Measurements from ENCODE around the gene TARBP2.
A peak's percentile ranks its signal among the peaks of the same experiment; 100 is the strongest.

TARBP2 gene

GRCh38 chr12:53481939-53482586, 19.0 kb upstream of the TARBP2 start:
- no peak overlapping the region for H3K27ac Mint-ChIP-seq
- DNase-seq = no peak
- CTCF ChIA-PET = interaction anchor here (0.7 to 3.1 kb wide), 6 partner anchors 8 to 130 kb away, joined by 3 to 19 read pairs (median 6); partner anchors contain the start of gene TARBP2
- no peaks in the 10 kb centered on the region for H3K9me3 Mint-ChIP-seq
- no peaks in the 10 kb centered on the region for H3K27me3 Mint-ChIP-seq
- peaks cover 48% of the 10 kb centered on the region for H3K36me3 Mint-ChIP-seq
- H3K4me1 Mint-ChIP-seq = peaks cover 3% of the 10 kb centered on the region
- H3K4me3 Mint-ChIP-seq = no peak overlapping the region

GRCh38 chr12:53482626-53483168, 18.4 kb upstream of the TARBP2 start:
- CTCF ChIA-PET = interaction anchor here (1.3 to 3.1 kb wide), 4 partner anchors 11 to 130 kb away, joined by 5 to 19 read pairs (median 6); partner anchors contain the start of gene TARBP2
- Mint-ChIP-seq H3K4me3 (no peak overlapping the region), H3K9me3 (no peaks in the 10 kb centered on the region), H3K27ac (no peak overlapping the region), H3K4me1 (peaks cover 3% of the 10 kb centered on the region), H3K27me3 (no peaks in the 10 kb centered on the region), H3K36me3 (peaks cover 50% of the 10 kb centered on the region)
- no peak for DNase-seq

DNA sequence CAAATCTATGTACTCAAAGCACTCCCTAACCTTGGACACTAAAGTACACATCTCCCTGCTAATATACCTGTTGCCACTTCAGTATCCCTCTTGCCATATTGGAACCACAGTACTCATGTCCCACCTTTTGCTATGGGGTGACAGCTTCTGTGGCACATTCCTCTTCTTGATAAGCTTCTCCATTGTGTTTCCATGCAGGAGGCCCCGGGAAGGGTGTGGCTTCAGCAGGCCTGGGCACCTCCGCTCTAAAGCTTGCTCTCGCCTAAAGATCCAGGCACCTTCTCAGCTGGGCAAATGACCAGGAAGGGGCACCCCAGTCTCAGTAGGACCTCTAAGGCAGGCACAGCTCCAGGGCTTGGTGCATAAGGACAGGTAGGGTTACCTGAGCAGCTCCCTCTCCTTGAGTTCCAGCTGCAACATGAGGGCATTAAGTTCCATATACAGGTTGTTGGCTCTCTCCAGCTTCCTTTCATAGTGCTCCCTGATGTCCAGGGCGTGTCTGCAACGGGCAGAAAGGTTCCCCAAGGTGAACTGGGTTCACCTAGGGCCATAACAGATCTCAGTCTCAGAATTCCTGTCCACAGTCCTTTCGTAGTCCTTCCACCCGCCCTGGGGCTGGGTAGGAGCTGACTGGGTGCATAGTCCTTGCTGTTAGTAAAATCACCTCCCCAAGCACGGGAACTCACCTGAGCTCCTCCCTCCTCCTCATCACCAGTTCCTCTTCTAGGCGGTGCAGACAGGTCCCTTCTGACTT, 17.7 kb upstream of the TARBP2 start:
- no peaks in the 10 kb centered on the region for H3K27me3 Mint-ChIP-seq
- CTCF ChIA-PET = interaction anchor here (0.6 to 3.1 kb wide), 2 partner anchors 25 to 86 kb away, joined by 3 to 19 read pairs; no protein-coding TSS in a partner anchor
- DNase-seq = no peak
- peaks cover 51% of the 10 kb centered on the region for H3K36me3 Mint-ChIP-seq
- H3K27ac Mint-ChIP-seq = peak overlapping the region; percentile 67
- no peak overlapping the region for H3K4me3 Mint-ChIP-seq
- H3K4me1 Mint-ChIP-seq = peaks cover 3% of the 10 kb centered on the region
- no peaks in the 10 kb centered on the region for H3K9me3 Mint-ChIP-seq

- Mint-ChIP-seq H3K4me1 (peaks cover 3% of the 10 kb centered on the region), H3K27ac (no peak overlapping the region), H3K36me3 (peaks cover 46% of the 10 kb centered on the region), H3K9me3 (no peaks in the 10 kb centered on the region), H3K27me3 (no peaks in the 10 kb centered on the region), H3K4me3 (no peak overlapping the region)
- CTCF ChIA-PET = interaction anchor here (3.1 kb wide), 1 partner anchor 25 kb away, joined by 19 read pairs; no protein-coding TSS in a partner anchor
- DNase-seq = no peak
Observed at GRCh38 chr12:53483979-53484377, 17.1 kb upstream of the TARBP2 start.

DNA sequence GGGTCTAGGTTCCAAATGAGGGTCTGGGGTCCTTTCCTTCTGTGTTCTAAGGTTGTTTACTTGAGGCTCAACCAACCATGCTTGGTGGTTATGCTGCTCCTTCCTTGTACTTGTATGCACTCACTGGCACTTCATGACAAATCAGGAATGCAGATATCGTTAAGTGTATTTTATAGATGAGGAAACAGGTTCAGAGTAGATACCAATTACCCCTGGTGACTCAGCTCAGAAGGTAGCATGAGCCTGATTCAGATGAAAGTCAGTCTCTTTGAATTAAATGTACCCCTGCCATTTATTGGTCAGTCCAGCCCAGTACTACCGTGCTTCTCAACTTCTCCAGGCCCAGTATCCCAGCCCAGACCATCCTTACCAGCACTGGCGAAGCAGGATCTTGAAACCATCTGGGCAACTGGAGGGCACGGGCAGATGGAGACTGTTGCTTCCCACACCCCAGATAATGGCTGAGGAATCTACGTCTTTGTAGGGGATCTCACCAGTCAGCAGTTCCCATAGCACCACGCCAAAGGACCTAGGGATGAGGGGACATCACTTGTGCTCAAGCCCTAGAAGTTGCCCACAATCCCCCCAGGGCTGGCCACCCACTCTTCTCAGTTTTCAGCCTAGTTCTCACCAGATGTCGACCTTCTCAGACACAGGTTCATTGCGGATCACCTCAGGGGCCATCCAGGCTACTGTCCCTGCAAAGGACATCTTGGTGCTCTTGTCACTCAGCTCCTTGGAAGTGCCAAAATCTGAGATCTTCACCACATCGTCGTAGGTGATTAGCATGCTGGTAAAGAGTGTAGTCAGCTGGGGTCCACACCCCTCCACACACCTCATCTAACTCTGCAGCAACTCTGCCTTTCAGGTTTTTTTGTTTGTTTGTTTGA, 16.2 kb upstream of the TARBP2 start:
- Mint-ChIP-seq H3K4me3 (no peak overlapping the region), H3K9me3 (no peaks in the 10 kb centered on the region), H3K4me1 (peaks cover under 1% of the 10 kb centered on the region), H3K36me3 (peaks cover 37% of the 10 kb centered on the region), H3K27me3 (no peaks in the 10 kb centered on the region), H3K27ac (no peak overlapping the region)
- CTCF ChIA-PET = no interaction called here
- no peak for DNase-seq

GRCh38 chr12:53485955-53486735, 14.9 kb upstream of the TARBP2 start:
- Mint-ChIP-seq H3K4me1 (no peaks in the 10 kb centered on the region), H3K27ac (no peak overlapping the region), H3K36me3 (peaks cover 34% of the 10 kb centered on the region), H3K9me3 (no peaks in the 10 kb centered on the region), H3K27me3 (no peaks in the 10 kb centered on the region), H3K4me3 (no peak overlapping the region)
- CTCF ChIA-PET = interaction anchor here (0.9 kb wide), 1 partner anchor 10 kb away, joined by 5 read pairs; no protein-coding TSS in a partner anchor
- no peak for DNase-seq

DNA sequence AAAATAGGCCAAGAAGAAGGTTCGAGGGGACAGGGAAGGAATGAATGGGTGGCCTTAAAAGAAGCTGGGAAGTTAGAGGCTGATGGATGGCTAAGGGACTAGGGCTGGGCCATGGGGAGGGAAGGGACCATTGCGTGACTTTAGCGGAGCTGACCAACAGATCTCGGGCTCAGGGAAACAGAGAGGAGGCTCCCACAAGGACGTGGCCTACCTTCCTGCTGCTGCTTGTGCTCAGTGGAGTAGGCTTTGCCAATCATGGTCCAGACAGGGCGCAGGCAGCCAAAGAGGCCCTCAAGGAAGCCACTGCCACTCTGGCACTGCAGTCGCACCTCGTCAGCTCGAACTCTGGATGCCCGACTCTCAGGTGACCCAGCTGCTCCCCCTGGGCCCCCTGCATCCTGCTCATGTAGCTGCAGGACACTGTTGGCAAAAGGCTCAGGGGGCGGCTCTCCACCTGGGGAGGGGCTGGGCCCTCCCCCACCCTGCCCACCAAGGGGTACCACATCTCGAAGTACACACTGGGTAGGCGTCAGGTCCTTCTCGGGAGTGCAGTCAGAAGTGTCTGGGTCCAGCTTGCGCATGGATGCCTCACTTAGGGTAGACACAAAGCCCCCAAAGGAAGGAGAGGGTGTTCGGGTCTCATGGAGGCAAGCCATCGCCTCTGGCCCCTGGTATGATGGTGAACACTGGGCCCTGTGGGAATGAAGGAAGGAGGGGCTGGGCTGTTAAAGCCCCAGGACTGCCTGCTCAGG, 14.2 kb upstream of the TARBP2 start:
- H3K27me3 Mint-ChIP-seq = no peaks in the 10 kb centered on the region
- no peak overlapping the region for H3K27ac Mint-ChIP-seq
- no peaks in the 10 kb centered on the region for H3K4me1 Mint-ChIP-seq
- peaks cover 30% of the 10 kb centered on the region for H3K36me3 Mint-ChIP-seq
- CTCF ChIA-PET = interaction anchor here (0.9 kb wide), 1 partner anchor 11 kb away, joined by 5 read pairs; no protein-coding TSS in a partner anchor
- no peak for DNase-seq
- no peak overlapping the region for H3K4me3 Mint-ChIP-seq
- no peaks in the 10 kb centered on the region for H3K9me3 Mint-ChIP-seq

- CTCF ChIA-PET = interaction anchor here (1.2 to 1.7 kb wide), 2 partner anchors 13 to 168 kb away, joined by 3 to 5 read pairs; partner anchors contain the start of gene AAAS
- peaks cover 19% of the 10 kb centered on the region for H3K4me1 Mint-ChIP-seq
- peaks cover 16% of the 10 kb centered on the region for H3K36me3 Mint-ChIP-seq
- no peaks in the 10 kb centered on the region for H3K27me3 Mint-ChIP-seq
- H3K4me3 Mint-ChIP-seq = no peak overlapping the region
- DNase-seq = no peak
- no peak overlapping the region for H3K27ac Mint-ChIP-seq
- no peaks in the 10 kb centered on the region for H3K9me3 Mint-ChIP-seq
Observed at GRCh38 chr12:53489242-53489864, 11.7 kb upstream of the TARBP2 start.

- Mint-ChIP-seq H3K4me3 (peak overlapping the region; percentile 66), H3K4me1 (peaks cover 33% of the 10 kb centered on the region), H3K36me3 (peaks cover 13% of the 10 kb centered on the region), H3K27ac (peak overlapping the region; percentile 69), H3K9me3 (no peaks in the 10 kb centered on the region), H3K27me3 (no peaks in the 10 kb centered on the region)
- CTCF ChIA-PET = interaction anchor here (1.1 to 2.5 kb wide), 5 partner anchors 8 to 17 kb away, joined by 3 to 10 read pairs (median 4); partner anchors contain the start of gene TARBP2
- no peak for DNase-seq
Observed at GRCh38 chr12:53492188-53492587, 8.9 kb upstream of the TARBP2 start.

DNA sequence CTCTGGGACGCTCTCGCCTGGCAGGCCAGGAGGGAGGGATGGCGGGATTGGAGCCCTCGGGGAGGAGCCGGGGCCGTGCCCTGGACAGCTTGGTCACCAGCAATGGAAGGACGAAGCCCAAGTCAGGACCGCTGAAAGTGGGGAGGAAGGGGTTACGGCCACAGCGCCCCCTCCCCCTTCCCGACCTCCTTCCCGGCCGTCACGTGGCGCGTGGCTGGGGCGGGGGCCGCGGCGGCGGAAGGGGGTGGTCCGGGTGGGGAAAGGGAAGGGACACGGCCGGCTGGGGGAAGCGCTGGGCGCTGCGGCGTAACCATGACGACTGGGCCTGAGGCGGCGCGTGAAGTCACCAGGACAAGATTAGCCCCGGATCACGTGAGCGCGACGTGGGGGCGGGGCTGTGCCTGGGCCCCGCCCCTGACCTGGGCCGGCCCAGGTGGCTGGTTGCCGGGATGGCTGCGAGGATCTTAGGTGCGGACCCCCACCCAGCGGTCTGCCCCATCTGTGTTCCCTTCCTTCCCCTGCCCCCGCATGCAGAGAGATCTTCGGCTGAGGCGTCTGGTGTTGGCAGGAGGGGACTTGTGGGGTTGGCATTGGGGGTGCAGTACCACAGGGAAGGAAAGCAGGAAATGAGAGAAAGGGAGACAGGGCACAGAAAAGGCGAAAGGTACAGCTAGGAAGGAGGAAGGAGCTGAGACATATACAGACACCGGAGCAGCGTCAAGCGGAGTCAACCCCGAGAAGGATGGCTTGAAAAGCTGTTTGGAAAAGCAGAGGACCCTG, 8.1 kb upstream of the TARBP2 start:
- Mint-ChIP-seq H3K4me3 (peak overlapping the region; percentile 87), H3K27ac (peak overlapping the region; percentile 75), H3K4me1 (peaks cover 42% of the 10 kb centered on the region), H3K27me3 (no peaks in the 10 kb centered on the region), H3K36me3 (peaks cover 7% of the 10 kb centered on the region), H3K9me3 (no peaks in the 10 kb centered on the region)
- CTCF ChIA-PET = interaction anchor here (1.0 to 1.1 kb wide), 4 partner anchors 11 to 16 kb away, joined by 3 to 5 read pairs (median 4); no protein-coding TSS in a partner anchor
- peak; percentile 93 for DNase-seq

- no peak for DNase-seq
- Mint-ChIP-seq H3K36me3 (peaks cover 5% of the 10 kb centered on the region), H3K4me3 (peak overlapping the region; percentile 87), H3K4me1 (peaks cover 49% of the 10 kb centered on the region), H3K9me3 (no peaks in the 10 kb centered on the region), H3K27ac (peak overlapping the region; percentile 75), H3K27me3 (no peaks in the 10 kb centered on the region)
- CTCF ChIA-PET = interaction anchor here (1.0 to 1.1 kb wide), 3 partner anchors 12 to 17 kb away, joined by 3 to 5 read pairs (median 4); no protein-coding TSS in a partner anchor
Observed at GRCh38 chr12:53493610-53494391, 7.3 kb upstream of the TARBP2 start.
